GM12873 (cell line): Measurements from ENCODE around the gene RRAGB.

Experiments used
- CTCF ChIP-seq: IDR thresholded peaks from 2 replicates; pipeline ENCODE4 v1.5.1; 2012; ENCODE audit warnings: low read depth, mild to moderate bottlenecking, moderate library complexity, low read length, control low read depth; ENCODE audit not compliant: insufficient read depth; ENCODE audit errors: missing control alignments

The RRAGB gene

GRCh38 chrX:55783723-55784122 lies 66.2 kb downstream of the RRAGB start:
- TF ChIP-seq CTCF: no peak

- TF ChIP-seq CTCF: no peak
These were observed 69.5 kb downstream of the RRAGB start for GRCh38 chrX:55787063-55787462.

GRCh38 chrX:55787727-55788126 lies 70.2 kb downstream of the RRAGB start:
- no peak for TF ChIP-seq CTCF

GRCh38 chrX:55794405-55794804 lies 76.9 kb downstream of the RRAGB start:
- TF ChIP-seq CTCF: no peak

- no peak for TF ChIP-seq CTCF
These were observed 78.9 kb downstream of the RRAGB start for GRCh38 chrX:55796496-55796895.

GRCh38 chrX:55801811-55802210 lies 84.3 kb downstream of the RRAGB start:
- TF ChIP-seq CTCF: no peak
